KBM-7 (cell line): ENCODE data around the gene SOHLH1.
"Not testable (repeated sequence)": the region's sequence is repeated elsewhere in the genome, so short reads cannot be mapped to it uniquely, and the experiment has no call there.

Experiments used
- DNase-seq: peaks from one replicate; pipeline ENCODE4 v3.0.0-alpha.2; 2015
- in situ Hi-C: fragments of 300-500 bp; cut with MboI; formaldehyde crosslinking; loops from 2 replicates; pipeline ENCODE4 v1.14.3; 2020; ENCODE audit warnings: low sequenced_read_pairs, low pct_unique_long_range_greater_than_20kb, mixed read lengths

The SOHLH1 gene

DNA sequence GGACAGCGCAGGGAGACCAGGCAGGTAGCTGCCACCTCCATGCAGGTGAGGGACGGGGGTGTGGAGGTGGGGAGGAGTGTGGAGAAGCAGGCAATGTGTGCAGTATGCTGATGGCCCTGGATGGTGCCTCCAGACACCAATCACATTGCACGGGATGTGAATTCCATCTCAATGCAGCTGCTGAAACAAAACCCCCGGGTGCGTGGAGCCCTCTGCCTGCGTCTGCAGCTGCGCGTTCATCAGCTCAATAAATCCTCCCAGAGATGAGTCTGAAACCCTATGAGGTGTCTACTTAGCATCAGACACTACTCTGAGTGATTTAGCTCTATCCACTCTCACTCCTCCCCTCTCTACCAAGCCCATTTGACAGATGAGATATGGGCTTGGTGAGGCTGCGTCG, 10.3 kb downstream of the SOHLH1 start:
- in situ Hi-C loops = no loop called here
- DNase-seq = no peak

- in situ Hi-C loops = no loop called here
- DNase-seq = no peak
These were observed 12.1 kb downstream of the SOHLH1 start for GRCh38 chr9:135687216-135687615.

DNA sequence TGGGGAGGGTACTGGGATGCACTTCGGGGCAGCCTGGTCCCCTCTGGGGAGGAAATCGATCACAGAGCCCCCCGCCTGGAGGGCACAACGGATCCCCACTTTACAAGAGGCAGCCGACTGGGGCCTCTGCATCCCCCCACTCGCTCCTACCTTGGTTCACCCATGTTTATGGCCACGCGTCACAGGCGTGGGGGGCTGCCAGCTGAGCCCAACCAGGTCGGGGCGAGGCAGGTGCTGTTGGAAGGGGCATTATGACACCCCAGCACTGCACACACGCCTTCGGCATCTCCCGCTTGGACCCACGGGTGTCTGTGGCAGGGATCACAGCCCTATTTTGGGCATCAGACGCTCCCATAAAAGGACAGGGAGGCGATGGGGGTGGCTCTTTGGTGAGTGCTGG, 14.6 kb downstream of the SOHLH1 start:
- in situ Hi-C loops = no loop called here
- DNase-seq = no peak

- in situ Hi-C loops = no loop called here
- no peak for DNase-seq
These were observed 15.8 kb downstream of the SOHLH1 start for GRCh38 chr9:135683401-135684034.

DNA sequence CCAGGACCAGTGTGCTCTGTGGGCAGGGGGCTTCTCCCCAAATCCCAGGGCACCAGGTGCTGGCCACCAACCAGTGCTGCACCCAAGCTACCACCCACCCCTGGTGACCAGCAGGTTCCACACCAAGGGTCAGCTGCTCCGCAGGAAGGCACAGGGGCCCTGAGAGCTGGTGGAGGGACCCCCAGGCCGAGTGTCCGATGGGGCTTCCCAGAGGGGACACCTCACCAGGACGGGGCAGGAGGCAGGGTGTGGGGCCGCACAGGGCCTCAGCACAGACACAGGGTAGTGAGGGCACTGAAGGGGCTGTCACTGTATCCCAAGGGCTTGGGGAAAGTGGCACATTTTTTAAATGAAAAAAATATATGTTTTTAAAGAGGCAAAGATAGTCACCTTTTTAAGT, 18.1 kb downstream of the SOHLH1 start:
- in situ Hi-C loops = no loop called here
- no peak for DNase-seq

DNA sequence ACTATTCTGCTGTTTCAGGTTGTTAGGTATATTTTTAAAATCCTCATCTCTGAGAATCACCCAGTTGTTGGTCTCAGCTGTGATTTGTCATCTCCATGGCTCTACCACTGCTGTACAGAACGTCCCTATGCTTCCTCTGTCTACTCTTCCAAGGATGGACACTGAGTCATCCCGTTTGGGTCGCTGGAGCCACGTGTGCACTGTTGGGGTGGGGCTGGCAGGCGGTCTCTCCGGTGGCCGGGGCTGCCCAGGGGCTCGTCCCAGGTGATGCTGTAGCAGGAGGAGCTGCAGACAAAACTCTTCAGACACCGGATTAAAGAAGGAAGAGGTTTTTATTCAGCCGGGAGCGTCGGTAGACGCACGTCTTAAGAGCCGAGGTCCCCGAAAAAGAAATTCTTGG, 19.2 kb downstream of the SOHLH1 start:
- in situ Hi-C loops = no loop called here
- DNase-seq = no peak

DNA sequence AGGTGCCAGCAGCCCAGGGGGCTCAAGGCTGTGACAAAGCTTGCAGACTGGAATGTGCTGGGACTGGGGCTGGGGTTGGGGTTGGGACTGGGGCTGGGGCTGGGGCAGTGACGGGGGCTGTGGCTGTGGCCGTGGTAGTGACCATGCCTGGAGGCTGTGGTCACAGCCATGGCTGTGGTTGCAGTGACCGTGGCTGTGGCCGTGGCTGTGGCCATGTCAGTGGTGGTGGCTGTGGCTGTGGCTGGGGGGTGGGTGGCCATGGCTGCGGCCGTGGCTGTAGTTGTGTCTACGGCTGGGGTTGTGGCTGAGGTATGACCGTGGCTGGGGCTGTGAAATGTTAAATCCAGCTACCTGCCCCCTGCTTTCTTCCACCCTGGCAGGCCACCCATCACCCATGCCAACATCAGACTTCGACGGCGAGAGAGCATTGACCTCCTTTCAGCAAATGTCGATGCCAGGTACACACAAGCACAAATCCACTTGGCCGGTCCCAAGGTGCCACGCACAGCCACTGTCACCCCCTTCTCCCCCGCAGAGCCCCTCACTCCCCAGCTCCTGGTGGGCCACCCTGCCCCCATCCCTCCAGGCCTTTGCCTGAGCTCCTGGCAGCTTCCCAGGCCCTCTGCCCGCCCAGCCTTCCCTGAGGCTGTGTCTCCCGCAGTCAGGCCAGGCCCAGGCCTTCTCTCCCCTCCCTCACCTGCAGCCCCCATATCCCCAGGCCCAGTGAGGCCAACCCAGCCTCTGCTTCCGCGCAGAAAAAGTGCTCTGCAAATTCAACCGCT, 20.9 kb downstream of the SOHLH1 start:
- in situ Hi-C loops = no loop called here
- DNase-seq = no peak

DNA sequence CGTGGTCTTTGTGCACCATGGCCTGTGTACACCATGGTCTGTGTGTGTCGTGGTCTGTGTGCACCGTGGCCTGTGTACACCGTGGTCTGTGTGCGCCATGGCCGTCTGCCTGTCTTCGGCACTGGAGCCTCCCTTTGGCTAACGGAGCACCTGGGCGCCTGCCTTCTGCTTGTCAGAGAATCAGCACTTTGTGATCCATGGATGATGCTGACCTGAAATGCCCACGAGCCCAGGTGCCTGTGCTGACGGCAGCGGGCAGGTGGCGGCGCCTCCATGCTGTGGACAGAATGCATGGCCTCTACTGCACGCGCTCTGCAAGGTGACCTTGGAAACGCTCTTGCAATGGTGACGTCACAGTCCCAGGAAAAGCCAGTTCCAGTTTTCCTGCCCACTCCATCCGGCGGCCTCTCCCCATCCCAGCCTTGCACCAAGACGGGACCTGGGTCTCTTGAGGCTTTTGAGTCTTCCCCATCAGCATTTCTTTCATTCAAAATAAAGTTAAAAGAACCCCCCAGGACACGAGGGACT, 21.6 kb downstream of the SOHLH1 start:
- no peak for DNase-seq
- in situ Hi-C loops = no loop called here

DNA sequence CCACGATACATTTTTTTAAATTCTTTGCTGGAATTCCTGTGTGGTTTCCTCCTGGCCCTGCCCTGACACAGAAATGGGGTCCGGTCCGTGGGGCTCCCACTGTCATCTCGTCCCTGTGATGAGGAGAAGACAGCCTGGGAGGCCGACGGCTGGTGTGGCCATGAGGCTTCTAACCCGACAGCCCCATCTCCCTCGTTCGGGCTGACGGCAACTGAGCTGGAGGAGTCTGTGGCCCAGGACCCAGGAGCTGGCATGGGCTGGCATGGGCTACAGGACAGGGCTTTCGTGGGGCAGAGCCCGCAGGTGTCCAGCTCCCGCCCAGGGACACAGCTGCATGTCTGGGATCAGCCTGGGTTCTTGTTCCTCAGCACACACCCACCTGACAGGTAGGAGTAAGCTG, 22.4 kb downstream of the SOHLH1 start:
- in situ Hi-C loops = no loop called here
- no peak for DNase-seq

- in situ Hi-C loops = no loop called here
- DNase-seq = no peak
These were observed 24.3 kb downstream of the SOHLH1 start for GRCh38 chr9:135674977-135675376.

GRCh38 chr9:135673941-135674340, 25.3 kb downstream of the SOHLH1 start:
- in situ Hi-C loops = no loop called here
- DNase-seq = no peak

- DNase-seq, in situ Hi-C loops: not testable (repeated sequence)
These were observed 26.5 kb downstream of the SOHLH1 start for GRCh38 chr9:135672786-135673185.

DNA sequence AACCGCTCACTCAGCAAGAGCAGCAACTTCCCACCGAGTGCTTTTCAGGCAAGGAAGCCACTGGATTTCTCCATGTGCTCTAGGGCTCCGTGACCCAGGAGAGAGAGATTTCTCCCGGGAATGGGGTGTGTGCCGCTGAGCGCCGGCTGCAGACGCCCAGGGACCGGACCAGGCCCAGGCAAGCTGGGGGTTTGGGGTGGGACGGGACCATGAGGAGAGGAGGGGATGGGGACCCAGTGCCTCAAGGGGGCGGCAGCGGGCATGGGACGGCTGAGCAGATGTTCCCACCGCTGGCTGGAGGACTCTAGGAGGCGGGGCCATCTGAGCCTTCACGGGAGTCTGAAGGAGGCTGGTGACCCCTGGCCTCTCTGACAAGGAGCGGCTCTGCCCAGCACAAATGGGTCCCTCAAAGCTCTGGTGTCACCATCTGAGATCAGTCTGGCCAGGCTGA, 27.7 kb downstream of the SOHLH1 start:
- no peak for DNase-seq
- in situ Hi-C loops = no loop called here

DNA sequence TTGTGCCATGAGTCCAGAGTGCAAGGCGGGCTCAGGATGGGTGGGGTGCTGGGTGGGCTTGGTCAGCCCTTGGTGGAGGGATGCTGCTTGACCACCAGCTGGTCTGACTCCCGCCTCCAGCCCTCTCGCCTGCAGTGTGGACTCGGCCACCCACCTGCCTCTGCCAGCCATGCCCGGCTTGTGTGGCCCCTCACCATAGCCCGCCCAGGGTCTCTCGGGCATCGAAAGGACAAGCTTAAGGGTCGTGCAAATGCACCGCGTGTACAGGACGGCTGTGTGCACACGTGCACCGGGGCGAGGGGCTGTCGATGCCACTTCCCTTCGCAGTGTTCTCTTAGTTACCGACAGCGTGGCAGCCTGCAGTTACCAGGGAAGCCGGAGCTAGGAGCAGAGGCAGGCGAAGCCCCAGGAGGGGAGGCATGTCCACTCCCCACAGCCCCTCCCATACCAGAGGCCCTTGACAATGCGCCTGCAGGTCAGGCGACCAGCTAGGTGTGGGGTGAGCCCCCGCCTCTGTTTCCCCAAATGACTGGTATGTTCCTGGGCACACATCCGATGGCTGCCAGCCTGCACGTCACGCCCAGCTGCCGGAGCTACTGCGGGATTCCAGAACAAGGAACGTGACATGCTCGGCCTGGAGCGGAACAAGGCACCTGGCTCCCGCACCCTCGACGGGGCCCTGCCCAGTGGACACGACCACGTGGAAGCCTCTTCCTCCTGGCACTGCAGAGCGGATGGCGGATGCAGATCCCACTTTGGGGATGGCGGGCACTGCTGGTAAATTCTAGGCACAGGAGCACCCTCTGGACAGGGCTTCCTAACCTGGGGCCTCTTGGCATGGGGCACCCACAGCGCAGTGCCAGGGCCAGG, 28.3 kb downstream of the SOHLH1 start:
- in situ Hi-C loops = no loop called here
- no peak for DNase-seq

GRCh38 chr9:135669616-135670285, 29.5 kb downstream of the SOHLH1 start:
- no peak for DNase-seq
- in situ Hi-C loops = no loop called here

DNA sequence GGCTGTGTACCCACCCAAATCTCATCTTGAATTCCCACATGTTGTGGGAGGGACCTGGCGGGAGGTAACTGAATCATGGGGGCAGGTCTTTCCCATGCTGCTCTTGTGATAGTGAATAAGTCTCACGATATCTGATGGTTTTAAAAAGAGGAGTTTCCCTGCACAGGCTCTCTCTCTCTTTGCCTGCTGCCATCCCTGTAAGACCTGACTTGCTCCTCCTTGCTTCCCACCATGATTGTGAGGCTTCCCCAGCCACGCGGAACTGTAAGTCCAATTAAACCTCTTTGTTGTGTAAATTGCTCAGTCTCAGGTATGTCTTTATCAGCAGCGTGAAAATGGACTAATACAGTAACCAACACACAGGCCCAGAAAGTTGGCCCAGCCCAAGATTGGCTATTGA, 30.3 kb downstream of the SOHLH1 start:
- in situ Hi-C loops, DNase-seq: not testable (repeated sequence)

DNA sequence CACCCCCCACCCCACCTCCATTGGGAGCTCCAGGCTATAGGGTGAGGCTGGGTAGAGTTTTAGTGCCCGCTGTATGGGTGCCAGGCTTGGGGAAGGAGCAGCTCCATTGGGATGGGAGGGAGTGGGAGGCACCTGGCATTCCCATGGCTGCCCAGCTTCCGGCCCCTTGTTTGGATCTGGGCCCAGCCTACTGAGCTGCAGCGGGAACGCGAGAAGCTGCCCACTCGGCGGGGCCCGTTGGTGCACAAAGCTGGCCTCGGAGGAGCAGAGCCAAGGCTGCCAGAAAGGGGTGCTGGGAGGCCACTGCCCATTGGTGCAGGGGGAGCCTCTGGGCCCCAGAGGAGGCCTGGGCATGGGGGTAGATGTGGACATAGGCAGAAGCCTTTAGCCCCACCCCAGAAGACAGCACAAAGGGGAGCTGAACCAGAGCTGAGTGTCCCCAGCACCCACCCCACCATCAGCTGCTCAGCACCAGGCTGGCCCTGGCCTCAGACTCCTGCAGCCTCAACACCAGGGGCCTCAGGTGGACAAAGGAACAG, 31.7 kb downstream of the SOHLH1 start:
- no peak for DNase-seq
- in situ Hi-C loops = no loop called here

GRCh38 chr9:135666534-135667462, 32.5 kb downstream of the SOHLH1 start:
- in situ Hi-C loops = no loop called here
- no peak for DNase-seq
